HG03066 (cell line): ENCODE measurements around the gene GOPC.
"Not testable (repeated sequence)": the region's sequence is repeated elsewhere in the genome, so short reads cannot be mapped to it uniquely, and the experiment has no call there.

Experiments
- ATAC-seq: cut with Tn5 transposase; IDR thresholded peaks from one replicate; pipeline ENCODE4 v1.9.1; 2021; ENCODE audit warnings: low read depth; ENCODE audit not compliant: unreplicated experiment

The GOPC gene

DNA sequence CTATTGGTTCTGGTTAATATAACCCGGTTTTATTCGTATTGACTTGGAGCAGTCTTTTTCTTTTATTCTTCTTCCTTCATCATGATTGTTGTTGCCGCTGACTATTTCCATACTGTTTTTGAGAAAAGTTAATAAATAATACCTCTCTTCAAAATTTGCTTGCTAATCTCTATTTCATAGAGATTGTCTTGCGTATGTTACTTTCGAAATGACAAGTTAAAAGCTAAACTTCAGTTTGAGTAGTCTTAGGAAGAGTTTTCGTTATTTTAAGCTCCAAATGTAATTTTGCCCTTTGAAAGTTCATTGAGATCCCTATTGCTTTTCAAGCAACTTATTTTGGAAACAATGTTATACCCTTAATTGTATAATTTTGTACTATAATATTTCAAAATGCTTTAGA lies 83.4 kb downstream of the GOPC start:
- no peak for ATAC-seq

DNA sequence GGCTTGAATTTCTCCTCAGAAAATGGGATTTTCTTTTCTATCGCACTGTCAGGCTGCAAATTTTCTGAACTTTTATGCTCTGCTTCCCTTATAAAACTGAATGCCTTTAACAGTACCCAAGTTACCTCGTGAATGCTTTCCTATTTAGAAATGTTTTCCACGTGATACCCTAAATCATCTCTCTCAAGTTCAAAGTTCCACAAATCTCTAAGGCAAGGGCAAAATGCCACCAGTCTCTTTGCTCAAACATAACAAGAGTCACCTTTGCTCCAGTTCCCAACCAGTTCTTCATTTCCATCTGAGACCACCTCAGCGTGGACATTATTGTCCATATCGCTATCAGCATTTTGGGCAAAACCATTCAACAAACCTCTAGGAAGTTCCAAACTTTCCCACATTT lies 84.3 kb downstream of the GOPC start:
- ATAC-seq: not testable (repeated sequence)

DNA sequence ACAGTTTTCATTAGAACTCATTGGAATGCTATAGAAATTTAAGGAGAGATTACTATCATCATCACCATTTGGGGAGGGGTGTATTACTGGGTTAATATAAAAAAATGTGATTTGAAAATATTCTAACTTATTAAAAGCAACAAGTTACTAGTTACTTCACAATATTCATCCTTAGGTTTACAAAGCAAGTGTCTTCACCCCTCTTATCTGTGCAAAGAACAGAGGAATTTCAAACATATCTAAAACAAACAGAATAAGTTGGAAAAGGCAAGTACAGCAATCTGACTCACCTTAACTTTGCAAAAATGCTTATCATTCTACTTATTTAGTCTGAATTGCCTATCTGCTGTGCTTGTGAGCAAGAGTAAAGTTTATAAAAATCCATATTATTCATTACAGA lies 87.0 kb downstream of the GOPC start:
- no peak for ATAC-seq

DNA sequence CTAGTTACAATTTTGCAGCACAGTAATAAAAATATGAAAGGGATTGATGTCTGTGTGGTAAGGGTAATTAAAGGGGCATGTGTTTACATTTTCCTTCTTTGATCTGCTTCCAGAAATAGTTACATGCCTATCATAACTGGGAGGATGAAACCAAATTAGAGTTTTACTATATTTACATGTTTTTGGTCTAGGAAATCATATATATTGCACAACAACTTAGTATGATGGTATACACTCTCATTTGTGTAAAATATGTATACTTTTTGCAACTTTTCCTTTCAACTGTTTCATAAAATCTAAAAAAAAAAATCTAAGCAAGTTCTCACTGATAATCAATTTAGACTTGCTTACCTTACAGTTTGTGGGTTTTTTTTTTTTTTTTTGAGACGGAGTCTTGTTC lies 87.7 kb downstream of the GOPC start:
- no peak for ATAC-seq

DNA sequence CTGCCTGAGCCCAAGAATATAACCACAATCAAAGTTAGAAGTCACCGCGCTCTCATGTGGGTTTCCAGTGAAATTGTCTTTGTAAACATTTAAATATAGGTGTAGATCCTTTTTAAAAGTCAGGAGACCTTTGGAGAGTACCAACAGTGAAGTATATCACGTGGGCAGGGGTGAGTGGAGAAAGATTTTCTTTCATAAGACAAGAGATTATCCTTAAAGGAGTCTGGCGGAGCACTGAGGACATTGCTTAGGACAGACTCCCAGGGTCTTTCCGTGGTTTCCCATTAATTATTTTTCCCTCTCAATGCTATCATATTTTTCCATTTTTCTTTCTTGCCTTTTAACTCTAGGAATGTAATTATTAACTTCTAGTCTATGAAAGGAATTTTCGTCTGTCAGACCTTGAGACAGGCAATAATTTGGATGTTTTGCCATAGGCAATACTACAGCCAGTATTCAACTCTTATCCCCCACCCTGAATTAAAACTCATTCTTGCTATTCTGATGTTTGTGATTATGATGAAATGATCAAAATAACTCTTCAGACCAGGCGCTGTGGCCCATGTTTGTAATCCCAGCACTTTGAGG lies 88.4 kb downstream of the GOPC start:
- ATAC-seq: no peak

DNA sequence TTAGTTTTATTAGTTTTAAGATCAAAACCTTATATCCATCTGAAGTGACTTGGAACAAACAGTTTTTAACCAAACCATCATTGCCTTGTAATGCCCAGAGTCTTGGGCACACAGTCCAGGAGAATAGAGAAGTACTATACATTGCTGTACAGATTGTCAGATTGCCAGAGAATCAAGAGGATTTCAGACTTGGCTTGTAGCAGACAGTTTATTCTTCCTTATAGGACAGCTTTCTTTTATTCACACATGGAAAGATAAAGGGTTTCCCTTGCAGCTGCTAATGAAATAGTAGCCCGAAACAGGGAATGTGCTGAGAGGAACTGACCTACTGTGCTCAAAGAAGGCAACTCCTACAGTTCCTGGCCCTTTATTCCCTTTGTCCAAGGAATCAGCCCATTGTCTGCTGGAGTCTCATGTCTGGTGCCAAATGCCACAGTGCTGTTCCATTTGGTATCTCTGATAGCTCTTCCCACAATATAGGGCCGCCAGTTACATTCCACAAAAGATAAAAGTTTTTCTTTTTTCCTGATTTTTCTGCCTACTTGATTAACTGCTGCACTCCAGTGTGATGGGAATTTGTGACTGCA lies 89.2 kb downstream of the GOPC start:
- no peak for ATAC-seq

DNA sequence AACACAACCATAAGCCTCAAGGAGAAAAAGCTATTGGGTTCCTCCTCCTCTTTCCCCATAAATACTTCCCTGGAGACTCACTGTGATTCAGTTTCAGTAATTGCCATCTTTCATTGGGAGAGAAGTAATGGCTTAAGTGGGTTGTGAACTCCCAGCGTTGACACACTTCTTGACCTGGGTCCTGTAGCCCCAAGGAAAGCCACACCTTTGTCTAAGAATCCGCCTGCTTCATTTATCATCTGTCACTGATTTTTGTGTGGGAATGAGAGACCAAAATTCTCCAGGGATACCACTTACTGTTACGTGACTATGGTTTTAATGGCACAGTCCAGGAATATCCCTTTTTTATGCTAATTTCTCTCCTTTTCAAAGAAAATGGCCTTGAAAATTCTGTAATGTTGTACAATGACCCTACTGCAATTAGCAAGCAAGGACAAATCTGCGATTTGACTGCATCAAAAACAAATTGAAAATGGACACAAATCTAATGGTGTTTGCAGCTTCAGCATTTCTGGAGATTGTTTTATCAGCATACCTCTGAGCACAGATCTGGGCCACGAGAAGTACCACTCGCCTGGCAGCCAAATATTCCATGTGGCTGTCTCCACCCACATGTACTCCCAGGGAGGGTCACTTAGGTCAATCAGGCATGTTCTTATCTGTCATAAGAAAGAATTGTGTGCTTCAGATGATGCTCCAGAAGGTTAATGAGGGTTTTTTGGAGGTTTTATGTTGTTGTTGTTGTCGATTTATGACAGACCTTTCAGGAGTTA lies 90.1 kb downstream of the GOPC start:
- ATAC-seq: no peak
